ENCODE data around the gene FITM1.

Gene FITM1

GRCh38 chr14:24126939-24127338 is 3.5 kb upstream of the FITM1 start:
- H3K79me2 ChIP-seq (ENCODE audit: insufficient read depth, low read length): no peaks in the 10 kb centered on the region
- no peaks in the 10 kb centered on the region for H3K9me2 ChIP-seq (ENCODE audit: low read depth, low read length)
- no peak overlapping the region for H3K4me2 ChIP-seq (ENCODE audit: low read length)
- no peak for TF ChIP-seq CTCF (IDR thresholded peaks at IDR 0.05; ENCODE audit: low read length)
- peaks cover 15% of the 10 kb centered on the region for H3K36me3 ChIP-seq (ENCODE audit: insufficient read depth, low read length)
- H3K9me3 ChIP-seq (ENCODE audit: low read length): no peaks in the 10 kb centered on the region
- H2AFZ ChIP-seq (ENCODE audit: low read length): no peak overlapping the region
- peaks cover 2% of the 10 kb centered on the region for H3K4me1 ChIP-seq (ENCODE audit: insufficient read depth, low read length, severe bottlenecking)
- H4K20me1 ChIP-seq (ENCODE audit: insufficient read depth, low read length): no peaks in the 10 kb centered on the region
- H3K27me3 ChIP-seq (ENCODE audit: insufficient read depth, low read length): no peaks in the 10 kb centered on the region
- H3F3A ChIP-seq (ENCODE audit: insufficient read depth, low read length): no peaks in the 10 kb centered on the region
- no peak overlapping the region for H3K9ac ChIP-seq (ENCODE audit: low read length)
- H3K27ac ChIP-seq (ENCODE audit: low read depth, low read length, poor library complexity, severe bottlenecking): no peak overlapping the region
- H3K4me3 ChIP-seq (ENCODE audit: low read depth, low read length, poor library complexity, severe bottlenecking): no peak overlapping the region

GRCh38 chr14:24127673-24128072 is 2.8 kb upstream of the FITM1 start:
- Histone ChIP-seq H3K27ac (ENCODE audit: low read depth, low read length, poor library complexity, severe bottlenecking) (no peak overlapping the region), H3F3A (ENCODE audit: insufficient read depth, low read length) (no peaks in the 10 kb centered on the region), H3K9ac (ENCODE audit: low read length) (no peak overlapping the region), H3K27me3 (ENCODE audit: insufficient read depth, low read length) (no peaks in the 10 kb centered on the region), H3K4me3 (ENCODE audit: low read depth, low read length, poor library complexity, severe bottlenecking) (no peak overlapping the region), H3K9me2 (ENCODE audit: low read depth, low read length) (no peaks in the 10 kb centered on the region), H3K79me2 (ENCODE audit: insufficient read depth, low read length) (no peaks in the 10 kb centered on the region), H2AFZ (ENCODE audit: low read length) (no peak overlapping the region), H3K9me3 (ENCODE audit: low read length) (no peaks in the 10 kb centered on the region), H3K36me3 (ENCODE audit: insufficient read depth, low read length) (peaks cover 10% of the 10 kb centered on the region), H4K20me1 (ENCODE audit: insufficient read depth, low read length) (no peaks in the 10 kb centered on the region), H3K4me2 (ENCODE audit: low read length) (no peak overlapping the region), H3K4me1 (ENCODE audit: insufficient read depth, low read length, severe bottlenecking) (peaks cover 10% of the 10 kb centered on the region)
- no peak for TF ChIP-seq CTCF (IDR thresholded peaks at IDR 0.05; ENCODE audit: low read length)
- TF ChIP-seq EZH2 (IDR thresholded peaks at IDR 0.05; ENCODE audit: borderline replicate concordance, low read length): no peak

- Histone ChIP-seq H3K79me2 (ENCODE audit: insufficient read depth, low read length) (no peaks in the 10 kb centered on the region), H3K4me3 (ENCODE audit: low read depth, low read length, poor library complexity, severe bottlenecking) (no peak overlapping the region), H3K4me1 (ENCODE audit: insufficient read depth, low read length, severe bottlenecking) (peaks cover 12% of the 10 kb centered on the region), H4K20me1 (ENCODE audit: insufficient read depth, low read length) (no peaks in the 10 kb centered on the region), H3F3A (ENCODE audit: insufficient read depth, low read length) (no peaks in the 10 kb centered on the region), H3K9me2 (ENCODE audit: low read depth, low read length) (no peaks in the 10 kb centered on the region), H3K27ac (ENCODE audit: low read depth, low read length, poor library complexity, severe bottlenecking) (no peak overlapping the region), H3K4me2 (ENCODE audit: low read length) (no peak overlapping the region), H3K27me3 (ENCODE audit: insufficient read depth, low read length) (no peaks in the 10 kb centered on the region), H3K9ac (ENCODE audit: low read length) (no peak overlapping the region), H2AFZ (ENCODE audit: low read length) (no peak overlapping the region), H3K9me3 (ENCODE audit: low read length) (no peaks in the 10 kb centered on the region), H3K36me3 (ENCODE audit: insufficient read depth, low read length) (no peaks in the 10 kb centered on the region)
- TF ChIP-seq EZH2 (IDR thresholded peaks at IDR 0.05; ENCODE audit: borderline replicate concordance, low read length) (no peak), CTCF (IDR thresholded peaks at IDR 0.05; ENCODE audit: low read length) (no peak)
These were observed 955 bp upstream of the FITM1 start for GRCh38 chr14:24129410-24129998.
